SK-N-DZ (cell line): ENCODE measurements around the gene EIF3B.
A peak's percentile ranks its signal among the peaks of the same experiment; 100 is the strongest.
"Not testable (repeated sequence)": the region's sequence is repeated elsewhere in the genome, so short reads cannot be mapped to it uniquely, and the experiment has no call there.

ENCODE experiments used
- DNase-seq: peaks from one replicate; pipeline ENCODE4 v3.0.0-alpha.2; 2015; ENCODE audit warnings: low spot score

The EIF3B gene

DNA sequence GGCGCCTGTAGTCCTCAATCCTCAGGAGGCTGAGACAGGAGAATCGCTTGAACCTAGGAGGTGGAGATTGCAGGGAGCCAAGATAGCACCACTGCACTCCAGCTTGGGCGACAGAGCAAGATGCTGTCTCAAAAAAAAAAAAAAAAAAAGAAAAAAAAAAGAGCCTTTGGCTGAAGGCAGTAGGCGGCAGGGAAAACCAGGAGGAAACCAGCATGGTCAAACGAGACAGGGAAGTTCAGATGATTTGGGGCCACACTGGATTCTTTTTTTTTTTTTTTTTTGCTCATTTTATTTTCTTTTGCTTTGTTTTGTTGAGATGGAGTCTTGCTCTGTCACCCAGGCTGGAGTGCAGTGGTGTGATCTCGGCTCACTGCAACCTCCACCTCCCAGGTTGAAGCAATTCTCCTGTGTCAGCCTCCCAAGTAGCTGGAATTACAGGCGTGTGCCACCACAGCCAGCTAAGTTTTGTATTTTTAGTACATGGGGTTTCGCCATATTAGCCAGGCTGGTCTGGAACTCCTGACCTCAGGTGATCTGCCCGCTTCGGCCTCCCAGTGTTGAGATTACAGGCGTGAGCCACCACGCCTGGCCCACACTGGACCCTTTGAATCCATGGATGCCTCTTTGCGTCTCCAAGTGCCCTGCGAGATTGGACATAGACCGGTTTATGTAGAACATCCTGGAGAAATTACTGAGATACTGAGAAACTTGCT is 7.1 kb upstream of the EIF3B start:
- DNase-seq: not testable (repeated sequence)

DNA sequence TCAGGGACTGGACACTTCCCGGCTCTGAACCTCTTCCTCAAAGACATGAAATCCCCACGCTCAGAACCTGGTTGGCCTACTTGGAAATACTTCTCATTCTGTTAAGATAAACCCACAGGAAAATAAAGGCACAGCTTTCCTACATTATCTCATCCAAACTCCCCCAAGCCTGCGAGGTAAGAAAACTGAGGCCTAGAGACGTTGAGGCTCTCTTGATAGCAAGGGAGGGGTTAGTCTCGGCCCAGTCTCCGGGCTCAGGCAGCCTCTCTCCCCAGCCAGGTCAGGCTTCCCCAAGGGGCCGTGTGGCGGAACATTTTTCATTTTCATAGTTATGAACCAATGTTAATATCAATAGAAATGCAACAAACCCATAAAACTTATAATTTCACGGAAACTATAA is 4.6 kb upstream of the EIF3B start:
- no peak for DNase-seq

DNA sequence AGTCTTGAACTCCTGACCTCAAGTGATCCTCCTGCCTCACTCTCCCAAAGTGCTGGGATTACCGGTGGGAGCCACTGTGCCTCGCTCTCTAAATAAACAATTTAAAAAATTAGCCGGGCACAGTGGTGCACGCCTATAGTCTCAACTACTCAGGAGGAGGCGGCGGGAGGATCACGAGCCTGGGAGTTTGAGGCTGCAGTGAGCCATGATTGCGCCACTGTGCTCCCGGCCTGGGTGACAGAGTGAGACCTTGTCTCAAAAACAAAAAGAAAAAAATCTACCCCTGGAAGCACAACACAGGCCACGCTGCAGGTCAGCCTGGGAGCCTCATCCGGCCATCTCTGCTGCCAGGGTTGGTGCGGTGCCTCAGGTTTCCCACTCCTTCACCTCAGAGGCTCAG is 3.8 kb upstream of the EIF3B start:
- no peak for DNase-seq

DNA sequence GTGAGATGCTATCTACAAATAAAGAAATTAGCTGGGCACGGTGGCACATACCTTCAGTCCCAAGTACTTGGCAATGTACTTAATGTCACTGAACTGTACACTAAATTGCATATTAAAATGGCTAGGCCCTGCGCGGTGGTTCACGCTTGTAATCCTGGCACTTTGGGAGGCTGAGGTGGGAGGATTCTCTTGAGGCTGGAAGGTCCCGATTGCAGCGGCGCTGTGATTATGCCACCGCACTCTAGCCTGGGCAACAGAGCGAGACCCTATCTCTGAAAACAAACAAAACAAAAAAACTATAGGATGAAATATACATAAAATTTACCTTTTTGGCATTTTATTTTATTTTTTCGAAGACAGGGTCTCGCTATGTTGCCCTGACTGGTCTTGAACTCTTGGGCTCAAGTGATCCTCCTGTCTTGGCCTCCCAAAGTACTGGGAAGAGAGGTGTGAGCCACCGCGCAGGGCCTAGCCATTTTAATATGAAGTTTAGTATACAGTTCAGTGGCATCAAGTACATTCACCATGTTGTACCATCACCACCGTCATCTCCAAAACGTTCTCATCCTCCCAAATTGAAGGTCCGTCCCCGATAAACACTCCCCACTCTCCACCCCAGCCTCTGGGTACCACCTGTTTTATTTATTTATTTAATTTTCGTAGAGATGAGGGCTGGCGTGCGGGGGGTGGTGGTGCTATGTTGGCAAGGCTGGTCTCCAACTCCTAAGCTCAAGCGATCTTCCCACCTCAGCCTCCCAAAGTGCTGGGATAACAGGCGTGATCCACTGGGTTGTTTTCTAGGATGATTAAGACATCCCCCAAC is 1.3 kb upstream of the EIF3B start:
- no peak for DNase-seq

DNA sequence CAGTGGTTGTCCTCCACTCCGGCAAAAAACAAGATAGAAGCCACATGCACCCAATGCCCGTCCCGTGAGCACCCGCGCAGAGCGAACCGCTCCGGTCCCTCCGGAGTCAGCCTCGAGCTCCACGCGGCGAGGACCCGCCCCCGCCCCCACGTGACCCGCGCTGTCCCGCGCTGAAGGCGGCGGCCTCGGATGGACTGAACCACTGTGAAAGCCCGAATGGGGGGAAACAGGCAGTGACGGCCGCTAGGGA is 766 bp upstream of the EIF3B start:
- DNase-seq: peak; percentile 90

DNA sequence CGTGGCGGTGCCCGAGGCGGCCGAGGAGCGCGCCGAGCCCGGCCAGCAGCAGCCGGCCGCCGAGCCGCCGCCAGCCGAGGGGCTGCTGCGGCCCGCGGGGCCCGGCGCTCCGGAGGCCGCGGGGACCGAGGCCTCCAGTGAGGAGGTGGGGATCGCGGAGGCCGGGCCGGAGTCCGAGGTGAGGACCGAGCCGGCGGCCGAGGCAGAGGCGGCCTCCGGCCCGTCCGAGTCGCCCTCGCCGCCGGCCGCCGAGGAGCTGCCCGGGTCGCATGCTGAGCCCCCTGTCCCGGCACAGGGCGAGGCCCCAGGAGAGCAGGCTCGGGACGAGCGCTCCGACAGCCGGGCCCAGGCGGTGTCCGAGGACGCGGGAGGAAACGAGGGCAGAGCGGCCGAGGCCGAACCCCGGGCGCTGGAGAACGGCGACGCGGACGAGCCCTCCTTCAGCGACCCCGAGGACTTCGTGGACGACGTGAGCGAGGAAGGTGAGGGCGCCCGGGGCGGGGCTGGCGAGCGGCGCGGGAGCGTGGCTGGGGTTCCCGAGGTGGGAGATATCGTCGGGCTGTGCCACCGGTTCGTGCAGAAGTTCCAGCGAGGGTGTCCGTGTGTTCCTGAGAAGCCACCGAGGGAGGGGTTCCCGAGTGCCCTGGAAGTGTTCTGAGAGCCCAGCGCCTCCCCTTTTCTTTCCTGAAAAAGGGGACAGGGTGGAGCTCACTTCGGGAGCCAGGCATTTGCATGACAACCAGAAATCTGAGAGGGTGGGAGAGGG is 495 bp downstream of the EIF3B start:
- no peak for DNase-seq

DNA sequence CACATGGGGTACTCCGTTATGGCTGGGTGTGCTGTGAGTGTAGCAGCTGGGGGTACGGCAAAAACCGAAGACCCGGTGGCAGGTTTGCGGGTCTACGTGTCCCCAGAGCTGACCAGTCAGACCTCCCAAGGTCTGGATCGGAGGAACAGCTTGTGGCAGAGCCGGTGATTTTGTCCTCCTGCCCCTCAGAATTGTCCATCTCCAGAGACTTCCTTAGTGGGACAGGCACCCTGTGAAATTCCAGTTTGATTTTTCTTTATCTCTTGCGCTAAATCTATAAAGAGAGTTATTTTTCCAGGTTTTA is 1.0 kb downstream of the EIF3B start:
- no peak for DNase-seq

DNA sequence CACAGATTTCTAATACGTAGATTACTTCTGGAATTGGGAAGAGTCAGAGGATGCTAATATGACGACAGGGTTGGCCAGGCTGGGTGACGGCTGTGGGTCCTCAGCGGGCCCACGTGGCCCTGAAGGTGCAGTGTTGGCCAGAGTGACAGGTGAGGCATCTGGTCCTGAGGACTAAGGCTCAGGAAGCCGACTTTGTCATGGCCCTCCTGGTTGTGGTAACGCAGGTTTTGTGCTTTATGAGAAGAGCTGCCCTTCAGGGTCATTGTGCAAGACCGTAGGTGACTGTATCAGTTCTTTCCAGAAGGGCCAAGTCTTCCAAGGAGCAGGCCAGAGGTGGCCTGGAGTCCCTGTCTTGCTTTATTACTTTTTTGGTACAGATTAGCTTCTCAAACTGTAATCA is 2.5 kb downstream of the EIF3B start:
- DNase-seq: no peak

DNA sequence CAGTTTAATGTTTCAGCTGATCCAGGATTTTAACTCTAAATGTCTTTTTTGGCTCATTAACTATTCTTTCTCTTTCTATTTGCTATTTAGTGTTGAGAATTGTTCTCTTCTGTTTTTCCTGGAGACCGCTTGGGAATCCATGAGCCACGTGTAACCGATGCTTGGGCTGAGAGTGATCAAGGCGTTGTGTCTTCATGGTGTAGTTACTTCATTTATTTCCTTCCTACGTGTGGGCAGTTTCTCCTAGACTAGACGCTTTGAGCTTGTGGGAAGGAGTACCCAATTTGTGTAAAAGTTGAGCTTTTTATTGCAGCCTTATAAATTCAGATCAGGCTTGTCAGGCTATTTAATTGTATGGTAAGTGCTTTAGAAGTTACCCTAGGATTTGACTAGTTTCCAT is 2.9 kb downstream of the EIF3B start:
- DNase-seq: no peak

DNA sequence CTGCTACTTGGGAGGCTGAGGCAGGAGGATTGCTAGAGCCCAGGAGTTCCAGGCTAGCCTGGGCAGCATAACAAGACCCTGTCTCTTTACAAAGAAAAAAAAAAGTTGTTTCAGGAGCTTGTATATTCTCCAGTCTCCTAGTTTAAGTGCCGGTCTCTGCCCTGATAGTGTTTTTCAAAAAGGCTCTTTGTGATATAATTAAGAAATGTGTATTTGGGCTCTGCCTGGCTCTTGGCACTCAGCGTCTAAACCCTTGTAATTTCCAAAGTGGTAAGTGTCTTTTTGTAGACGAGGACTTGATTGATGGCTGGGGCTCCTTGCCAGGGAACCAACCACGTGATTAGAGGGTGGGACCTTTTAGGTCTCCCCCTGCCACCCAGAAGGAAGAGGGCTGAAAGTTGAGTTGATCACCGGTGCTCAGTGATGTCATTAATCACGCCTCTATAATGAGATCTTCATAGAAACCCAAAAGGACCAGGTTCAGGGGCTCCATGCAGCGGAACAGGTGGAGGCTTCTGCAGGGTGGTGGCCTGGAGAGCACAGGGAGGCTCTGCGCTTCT is 4.4 kb downstream of the EIF3B start:
- DNase-seq: no peak

DNA sequence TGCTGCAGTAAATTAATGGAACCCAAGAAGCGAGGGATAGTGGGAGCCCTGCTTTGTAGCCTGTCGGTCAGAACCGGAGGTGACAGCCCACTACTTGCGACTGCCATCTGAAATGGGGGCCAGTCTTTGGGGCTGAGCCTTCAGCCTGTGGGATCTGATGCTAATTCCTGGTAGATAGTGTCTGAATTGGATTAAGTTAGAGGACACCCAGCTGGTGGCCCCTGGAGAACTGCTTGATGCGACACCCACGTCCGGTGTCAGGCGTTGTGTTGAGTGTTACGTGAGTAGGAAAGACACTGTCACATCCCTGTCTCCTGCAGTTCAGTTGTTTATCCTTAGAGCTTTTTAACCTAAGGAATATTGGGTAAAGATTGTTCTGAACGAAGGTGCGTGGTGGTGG is 5.0 kb downstream of the EIF3B start:
- DNase-seq: no peak

DNA sequence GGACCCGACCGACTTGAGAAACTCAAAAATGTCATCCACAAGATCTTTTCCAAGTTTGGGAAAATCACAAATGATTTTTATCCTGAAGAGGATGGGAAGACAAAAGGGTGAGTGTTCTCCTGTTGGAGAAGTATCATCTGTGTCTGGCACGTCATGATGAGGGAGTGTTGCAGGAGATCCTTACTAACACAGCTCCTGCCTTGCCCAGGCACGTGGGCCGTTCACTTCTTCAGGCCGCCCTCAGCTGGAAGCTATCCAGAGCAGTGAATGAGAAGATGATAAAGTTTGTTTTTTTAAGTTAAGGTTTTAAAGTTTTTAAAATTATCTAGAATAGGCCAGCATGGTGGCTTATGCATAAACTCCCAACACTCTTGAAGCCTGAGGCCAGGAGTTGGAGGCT is 6.2 kb downstream of the EIF3B start:
- no peak for DNase-seq

DNA sequence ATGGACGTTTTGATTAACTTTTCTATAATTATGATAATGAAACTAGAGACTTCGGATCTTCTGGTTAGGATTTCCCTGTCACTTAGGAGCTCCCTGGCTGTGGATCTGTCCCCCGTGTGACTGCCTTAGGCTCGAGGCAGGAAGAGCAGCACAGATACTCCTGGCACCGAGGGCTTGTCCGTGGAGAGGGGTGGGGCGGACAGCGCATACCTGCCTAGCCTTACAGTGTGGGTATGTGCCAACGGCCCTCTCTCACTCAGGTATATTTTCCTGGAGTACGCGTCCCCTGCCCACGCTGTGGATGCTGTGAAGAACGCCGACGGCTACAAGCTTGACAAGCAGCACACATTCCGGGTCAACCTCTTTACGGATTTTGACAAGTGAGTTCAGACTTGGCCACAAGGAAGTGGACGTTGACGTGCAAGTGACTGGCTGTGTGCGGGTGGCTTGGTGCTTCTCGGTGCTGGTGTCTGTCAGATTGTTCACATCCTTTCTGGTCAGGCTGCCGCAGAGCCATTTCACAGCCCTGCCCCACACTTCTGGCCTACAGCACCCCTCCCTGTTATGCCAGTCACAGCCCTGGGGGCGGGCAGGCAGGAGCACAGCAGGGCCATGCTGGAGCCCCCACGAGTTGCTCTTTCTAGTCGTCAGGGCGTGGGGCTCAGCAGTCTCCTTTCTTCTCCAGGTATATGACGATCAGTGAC is 7.9 kb downstream of the EIF3B start:
- no peak for DNase-seq

DNA sequence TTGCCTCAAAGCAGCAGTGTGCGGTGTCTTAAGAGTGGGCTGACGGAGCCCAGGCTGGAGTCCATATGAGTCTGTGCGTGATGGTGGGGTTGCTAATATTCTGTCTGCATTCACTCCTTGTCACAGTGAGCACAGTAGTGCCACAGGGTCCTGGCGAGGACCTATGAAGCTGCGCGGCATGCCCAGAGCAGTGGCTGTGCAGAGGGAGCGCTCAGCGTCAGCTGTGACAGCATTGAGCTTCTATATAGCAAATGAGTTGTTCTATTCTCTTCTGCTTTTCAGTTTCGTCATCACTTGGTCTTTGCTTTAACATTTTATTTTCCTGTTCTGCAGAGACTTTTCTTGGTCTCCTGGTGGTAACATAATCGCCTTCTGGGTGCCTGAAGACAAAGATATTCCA is 14.5 kb downstream of the EIF3B start:
- no peak for DNase-seq

DNA sequence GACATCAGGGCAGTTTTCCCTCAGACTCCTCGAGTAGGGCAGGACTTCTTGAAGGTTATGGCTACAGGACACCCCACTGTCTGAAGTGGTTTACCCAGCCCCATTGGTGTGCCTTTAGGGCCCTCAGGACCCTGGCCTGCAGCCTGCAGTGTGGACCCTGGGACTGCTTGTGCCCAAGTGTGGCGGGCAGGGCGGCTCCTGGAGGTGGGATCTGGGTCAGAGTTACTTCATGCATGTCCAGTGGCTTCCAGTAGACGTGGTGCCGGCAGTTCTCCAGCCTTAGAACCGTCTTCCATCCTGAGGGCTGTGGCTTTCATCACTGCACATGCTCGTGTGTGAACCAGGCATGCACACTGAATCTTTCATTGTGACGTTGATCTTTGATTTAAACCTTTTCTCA is 16.7 kb downstream of the EIF3B start:
- DNase-seq: no peak

DNA sequence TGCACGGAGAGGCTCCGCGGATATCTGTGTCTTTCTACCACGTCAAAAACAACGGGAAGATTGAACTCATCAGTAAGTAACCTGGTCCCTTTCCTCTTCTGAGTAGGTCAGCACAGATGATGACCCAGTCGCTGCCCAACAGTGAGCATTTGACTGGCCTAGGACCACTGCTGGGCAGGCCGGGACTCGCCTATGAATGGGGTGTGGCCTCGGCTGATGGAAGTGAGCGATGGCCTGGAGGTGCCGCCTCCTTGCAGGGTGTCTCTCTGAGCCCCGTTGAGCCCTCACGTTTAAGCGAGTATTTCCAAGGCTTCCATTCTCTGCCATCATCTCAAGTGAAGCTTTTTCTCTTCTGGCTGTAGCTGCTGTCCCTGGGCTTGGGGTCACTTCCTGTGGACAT is 18.1 kb downstream of the EIF3B start:
- no peak for DNase-seq

DNA sequence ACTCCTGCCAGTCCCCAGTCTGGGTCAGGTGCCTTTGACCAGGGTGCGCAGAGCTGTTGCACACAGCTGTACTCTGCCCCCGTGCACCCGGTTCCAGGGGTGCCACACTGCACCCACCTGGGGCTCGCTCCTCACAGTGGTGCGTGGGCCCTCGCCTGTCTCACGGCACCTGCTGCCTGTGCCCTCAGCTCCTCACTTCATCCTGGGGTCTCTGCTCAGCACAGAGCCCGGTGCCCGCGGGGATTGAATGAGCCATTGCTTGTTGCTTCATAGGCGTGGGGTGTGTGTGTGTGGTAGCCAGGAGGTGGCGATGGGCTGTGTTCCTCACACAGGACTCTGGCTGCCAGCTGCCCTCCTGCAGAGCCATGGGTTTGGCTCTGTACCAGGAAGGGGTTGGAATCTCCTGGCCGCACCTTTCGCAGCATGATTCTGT is 18.5 kb downstream of the EIF3B start:
- DNase-seq: no peak

DNA sequence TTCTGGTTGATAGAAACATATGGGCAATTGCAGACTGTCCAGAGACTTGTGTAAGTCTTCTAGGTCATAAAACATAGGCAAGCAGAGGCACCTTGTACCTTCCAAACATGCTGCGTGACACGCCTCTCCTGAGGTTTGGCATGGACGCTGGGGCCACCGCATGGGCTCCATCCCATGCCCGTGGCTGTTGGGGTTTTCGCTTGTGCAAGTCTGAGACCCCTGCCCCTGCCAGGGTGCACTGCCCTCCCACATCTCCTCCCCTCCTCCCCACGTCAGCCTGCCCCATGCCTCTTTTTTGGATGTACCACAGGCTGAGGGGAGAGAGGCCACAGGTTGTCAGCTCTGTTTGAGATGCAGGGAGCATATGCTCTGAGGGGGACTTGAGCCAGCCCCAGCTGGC is 19.0 kb downstream of the EIF3B start:
- DNase-seq: no peak

DNA sequence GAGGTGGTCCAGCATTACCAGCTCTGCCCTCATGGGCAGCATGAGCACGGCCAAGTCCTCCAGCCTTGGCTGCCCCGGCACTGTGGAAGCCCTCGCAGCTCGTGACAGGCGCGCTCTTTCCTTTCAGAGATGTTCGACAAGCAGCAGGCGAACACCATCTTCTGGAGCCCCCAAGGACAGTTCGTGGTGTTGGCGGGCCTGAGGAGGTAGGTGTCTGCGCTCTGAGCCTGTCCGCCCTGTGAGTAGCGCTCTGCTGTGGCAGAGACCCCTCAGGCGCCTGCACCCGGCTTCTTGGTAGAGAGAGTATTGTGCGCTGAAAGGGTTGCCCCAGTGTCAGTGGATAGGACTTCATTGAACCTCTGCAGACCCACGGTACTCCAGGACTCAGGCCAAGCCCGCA is 19.8 kb downstream of the EIF3B start:
- no peak for DNase-seq

DNA sequence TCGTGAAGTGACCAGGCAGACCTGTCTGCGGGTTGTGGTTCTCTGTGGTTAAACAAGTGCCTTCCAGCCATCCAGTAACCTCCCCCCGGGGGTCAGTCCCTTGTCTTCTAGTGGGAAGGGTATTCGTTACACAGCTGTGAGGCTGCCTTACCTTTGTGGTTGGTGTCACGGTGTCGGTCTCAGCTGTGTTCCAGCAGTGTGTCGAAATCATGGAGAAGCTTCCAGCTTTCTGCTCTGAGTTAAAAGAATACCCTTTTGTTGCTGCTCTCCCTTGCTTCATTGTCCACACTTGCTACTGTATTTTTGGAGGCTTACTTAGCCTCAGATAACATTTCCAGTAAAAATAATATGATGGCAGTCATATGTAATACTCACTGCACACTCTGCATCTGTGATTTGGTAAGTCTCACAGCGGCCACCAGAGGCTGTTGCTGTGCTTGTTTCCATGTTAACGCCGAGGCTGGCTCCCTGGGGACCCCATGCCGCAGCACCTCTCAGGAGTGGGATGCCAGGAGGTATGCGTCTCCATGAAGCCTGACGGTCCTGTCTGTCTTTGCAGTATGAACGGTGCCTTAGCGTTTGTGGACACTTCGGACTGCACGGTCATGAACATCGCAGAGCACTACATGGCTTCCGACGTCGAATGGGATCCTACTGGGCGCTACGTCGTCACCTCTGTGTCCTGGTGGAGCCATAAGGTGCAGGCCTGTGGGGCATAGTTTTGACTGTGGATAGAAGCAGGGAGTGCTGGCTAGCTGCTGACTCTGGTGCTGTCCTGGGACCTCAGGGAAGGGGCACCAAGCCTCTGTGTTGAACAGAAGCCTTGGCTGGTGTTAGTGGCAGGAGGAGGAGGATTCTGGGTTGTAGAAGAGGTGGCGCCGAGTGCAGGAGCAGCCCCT is 20.5 kb downstream of the EIF3B start:
- no peak for DNase-seq
